ENCODE measurements around the gene TPPP. TPM values are rescaled to one million over a fixed set of nuclear protein-coding genes. Genes with fewer than 3 reads are reported as not detected.
"Not testable (repeated sequence)": the region's sequence is repeated elsewhere in the genome, so short reads cannot be mapped to it uniquely, and the experiment has no call there.

Gene TPPP
- total RNA-seq, 1 donor from 2014 or later = 10.5 TPM

GRCh38 chr5:692529-693041, 567 bp downstream of the TPPP start:
- DNase-seq = not testable (repeated sequence)

GRCh38 chr5:691817-692528, 1.2 kb downstream of the TPPP start:
- DNase-seq = no peak

- DNase-seq = not testable (repeated sequence)
These were observed 2.1 kb downstream of the TPPP start for GRCh38 chr5:691049-691448.

DNA sequence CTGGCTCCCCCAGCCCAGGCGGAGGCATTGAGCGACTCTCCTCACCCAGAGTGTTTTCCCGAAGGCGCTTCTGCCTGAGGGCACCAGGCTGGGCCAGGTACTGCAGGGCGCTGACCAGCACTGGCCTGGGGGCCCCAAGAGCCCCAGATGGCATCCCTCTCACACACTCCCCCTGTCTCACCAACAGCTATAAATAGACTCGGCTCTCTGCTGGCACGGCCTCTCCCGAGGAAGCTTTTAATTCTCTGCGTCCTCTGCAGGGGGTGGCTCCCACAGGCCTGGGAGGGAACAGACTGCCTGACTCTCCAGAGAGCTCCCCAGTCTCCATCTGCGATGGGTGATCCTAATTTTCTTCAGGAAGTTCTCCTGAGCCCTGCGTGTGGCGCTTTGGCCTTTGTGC, 2.9 kb downstream of the TPPP start:
- DNase-seq = not testable (repeated sequence)

- not testable (repeated sequence) for DNase-seq
These were observed 4.7 kb downstream of the TPPP start for GRCh38 chr5:688348-689010.

DNA sequence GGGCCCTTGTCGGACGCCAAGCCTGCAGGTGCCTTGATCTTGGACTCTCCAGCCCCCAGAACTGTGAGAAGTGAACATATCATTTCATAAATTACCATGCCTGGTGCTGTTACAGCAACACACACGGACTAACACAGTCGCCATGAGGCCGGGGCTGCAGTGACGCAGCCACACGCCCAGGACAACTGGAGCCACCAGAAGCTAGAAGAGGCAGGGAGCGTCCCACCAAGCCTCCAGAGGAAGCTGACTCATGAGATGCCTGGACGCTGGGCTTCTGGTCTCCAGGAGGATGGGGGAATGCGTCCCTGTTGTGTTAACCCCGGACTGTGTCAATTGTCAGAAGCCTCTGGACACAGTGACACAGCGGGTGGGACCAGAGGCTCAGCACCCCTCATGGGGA, 6.2 kb downstream of the TPPP start:
- not testable (repeated sequence) for DNase-seq

GRCh38 chr5:686172-686523, 7.0 kb downstream of the TPPP start:
- not testable (repeated sequence) for DNase-seq

GRCh38 chr5:685262-686171, 7.6 kb downstream of the TPPP start:
- no peak for DNase-seq

DNA sequence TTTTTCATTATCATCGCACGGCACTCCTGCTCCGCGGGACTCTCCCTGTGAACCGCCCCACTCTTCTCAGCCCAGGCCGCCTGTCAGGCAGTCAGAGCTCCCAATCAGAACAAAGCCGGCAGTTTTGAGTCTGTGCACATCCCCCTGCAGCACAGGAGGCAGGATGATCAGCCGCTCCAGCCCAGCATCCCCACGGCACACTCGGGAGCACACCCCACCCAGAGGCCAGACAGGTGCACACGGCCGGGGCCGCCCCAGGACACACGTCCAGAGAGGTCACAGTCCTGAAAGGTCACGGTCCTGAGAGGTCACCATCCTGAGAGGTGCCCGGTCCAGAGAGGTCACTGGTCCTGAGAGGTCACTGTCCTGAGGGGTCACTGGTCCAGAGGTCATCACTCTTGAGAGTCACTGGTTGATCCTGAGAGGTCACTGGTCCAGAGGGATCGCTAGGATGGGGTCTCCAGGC, 8.4 kb downstream of the TPPP start:
- DNase-seq = no peak

DNA sequence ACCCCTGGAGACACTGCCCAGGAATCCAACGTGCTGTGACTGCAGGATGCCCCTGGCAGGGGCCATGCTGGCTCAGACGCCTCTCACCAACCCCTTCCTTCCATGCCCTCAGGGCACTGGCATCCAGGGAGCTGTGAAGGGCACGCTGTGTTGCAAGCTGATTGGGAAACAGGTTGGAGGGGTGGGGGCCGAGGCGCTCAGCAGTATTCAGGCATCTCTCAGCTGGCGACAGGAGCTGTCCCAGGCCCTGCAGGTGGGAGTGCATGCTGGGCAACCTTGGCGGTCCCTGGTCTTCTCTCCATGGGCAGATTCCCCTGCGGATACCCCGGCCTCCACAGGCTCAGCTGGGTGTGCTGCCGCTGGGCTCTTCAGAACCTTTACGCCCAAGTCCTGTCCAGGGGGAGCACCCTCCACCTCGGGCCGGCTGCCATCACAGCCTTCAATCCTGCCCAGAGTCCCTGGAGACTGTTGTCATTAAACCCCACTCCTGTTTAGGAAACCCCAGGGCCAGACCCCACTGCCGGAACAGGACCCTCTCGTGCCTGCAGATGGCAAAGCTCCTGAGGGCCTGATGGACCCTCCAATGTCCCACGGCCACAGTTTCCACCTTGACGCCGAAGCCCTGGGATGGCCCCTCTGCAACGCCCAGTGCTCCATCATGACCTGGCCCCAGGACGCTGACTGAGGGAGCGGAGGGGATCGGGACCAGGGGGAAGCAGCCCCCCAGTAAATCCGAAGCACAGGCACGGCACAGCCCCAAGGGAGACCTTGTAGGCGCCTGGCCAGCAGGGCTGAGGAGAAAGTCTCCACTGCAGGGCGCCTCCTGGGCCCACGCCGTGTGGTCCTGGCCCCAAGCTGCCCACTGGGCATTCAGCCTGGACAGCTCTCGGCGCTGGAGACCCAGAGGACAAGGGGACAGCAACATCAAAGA, 9.3 kb downstream of the TPPP start:
- no peak for DNase-seq

DNA sequence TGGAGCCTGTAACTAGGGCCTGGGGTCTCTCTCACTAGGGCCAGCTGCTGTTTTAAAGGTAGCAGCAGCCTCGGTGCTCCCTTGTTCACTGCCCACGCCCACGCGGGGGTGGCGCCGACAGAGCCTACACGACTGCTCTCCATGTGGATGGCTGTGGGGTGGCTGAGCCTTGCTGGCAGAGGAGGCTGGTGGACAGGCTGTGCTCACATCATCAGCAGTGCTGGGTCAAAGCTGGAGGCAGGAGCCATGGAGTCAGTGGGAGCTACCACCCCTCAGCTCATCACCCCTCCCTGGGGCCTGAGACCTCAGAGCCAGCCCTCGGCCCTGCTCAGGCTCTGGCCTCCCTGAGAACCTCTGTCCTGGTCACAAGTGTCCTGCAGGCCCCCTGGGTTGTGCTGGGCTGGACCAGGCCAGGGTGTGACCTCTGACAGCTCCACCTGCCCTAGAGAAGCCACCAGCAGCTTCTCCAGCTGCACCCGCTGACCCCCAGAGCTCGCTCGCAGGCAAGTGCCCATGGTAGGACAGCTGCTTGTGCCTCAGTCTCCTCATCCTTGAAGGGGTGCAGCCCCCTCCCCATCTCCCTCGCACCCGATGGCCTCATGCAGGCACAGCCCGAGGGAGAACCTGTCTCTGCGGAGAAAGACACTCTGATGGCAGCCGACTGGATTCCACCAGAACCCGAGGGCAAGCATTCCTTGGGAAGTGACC, 10.3 kb downstream of the TPPP start:
- DNase-seq = not testable (repeated sequence)

GRCh38 chr5:682216-682615, 10.9 kb downstream of the TPPP start:
- not testable (repeated sequence) for DNase-seq

GRCh38 chr5:681317-682191, 11.6 kb downstream of the TPPP start:
- DNase-seq = not testable (repeated sequence)

DNA sequence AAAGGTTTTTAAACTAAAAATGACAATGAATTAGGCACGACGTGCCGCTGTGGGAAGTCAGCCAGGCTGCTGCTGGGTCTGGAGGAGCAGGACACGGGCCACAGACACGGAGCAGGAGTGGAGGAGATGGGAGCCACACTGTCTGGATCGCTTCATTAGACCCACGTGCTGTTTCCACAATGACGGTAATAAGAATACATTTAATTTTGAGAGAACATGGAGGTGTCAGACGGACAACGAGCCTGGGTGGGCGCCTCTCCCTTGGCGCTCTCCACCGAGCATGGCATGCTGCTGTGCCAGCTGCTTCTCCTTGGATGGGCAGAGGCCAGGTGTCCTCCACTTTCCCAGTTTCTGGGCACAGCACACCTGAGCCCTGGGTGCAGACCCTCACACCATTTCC, 12.3 kb downstream of the TPPP start:
- not testable (repeated sequence) for DNase-seq

GRCh38 chr5:680118-680795, 12.9 kb downstream of the TPPP start:
- not testable (repeated sequence) for DNase-seq

- not testable (repeated sequence) for DNase-seq
These were observed 13.8 kb downstream of the TPPP start for GRCh38 chr5:679166-679895.

DNA sequence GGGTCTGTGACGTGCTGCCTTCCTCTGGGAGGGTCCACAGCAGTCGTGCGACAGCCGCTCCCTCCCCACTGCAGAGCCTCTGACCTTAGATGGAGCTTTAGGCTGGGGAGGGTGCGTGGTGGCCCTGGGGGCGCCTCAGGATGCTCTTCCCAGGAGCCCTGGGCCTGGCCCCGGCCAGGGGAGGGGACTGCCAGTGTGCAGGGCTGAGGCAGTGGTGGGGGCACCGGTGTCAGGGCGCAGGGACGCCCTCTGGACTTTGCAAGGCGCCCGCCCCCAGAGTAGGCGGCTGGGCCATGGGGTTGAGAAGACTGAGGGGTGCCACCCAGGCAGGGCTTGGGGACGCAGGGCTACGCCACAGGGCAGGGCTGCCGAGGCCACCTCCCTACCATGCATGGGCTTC, 14.6 kb downstream of the TPPP start:
- not testable (repeated sequence) for DNase-seq

Data from tongue (tissue), 2 donors.